Measurements from ENCODE around the gene ILKAP.

Gene ILKAP

DNA sequence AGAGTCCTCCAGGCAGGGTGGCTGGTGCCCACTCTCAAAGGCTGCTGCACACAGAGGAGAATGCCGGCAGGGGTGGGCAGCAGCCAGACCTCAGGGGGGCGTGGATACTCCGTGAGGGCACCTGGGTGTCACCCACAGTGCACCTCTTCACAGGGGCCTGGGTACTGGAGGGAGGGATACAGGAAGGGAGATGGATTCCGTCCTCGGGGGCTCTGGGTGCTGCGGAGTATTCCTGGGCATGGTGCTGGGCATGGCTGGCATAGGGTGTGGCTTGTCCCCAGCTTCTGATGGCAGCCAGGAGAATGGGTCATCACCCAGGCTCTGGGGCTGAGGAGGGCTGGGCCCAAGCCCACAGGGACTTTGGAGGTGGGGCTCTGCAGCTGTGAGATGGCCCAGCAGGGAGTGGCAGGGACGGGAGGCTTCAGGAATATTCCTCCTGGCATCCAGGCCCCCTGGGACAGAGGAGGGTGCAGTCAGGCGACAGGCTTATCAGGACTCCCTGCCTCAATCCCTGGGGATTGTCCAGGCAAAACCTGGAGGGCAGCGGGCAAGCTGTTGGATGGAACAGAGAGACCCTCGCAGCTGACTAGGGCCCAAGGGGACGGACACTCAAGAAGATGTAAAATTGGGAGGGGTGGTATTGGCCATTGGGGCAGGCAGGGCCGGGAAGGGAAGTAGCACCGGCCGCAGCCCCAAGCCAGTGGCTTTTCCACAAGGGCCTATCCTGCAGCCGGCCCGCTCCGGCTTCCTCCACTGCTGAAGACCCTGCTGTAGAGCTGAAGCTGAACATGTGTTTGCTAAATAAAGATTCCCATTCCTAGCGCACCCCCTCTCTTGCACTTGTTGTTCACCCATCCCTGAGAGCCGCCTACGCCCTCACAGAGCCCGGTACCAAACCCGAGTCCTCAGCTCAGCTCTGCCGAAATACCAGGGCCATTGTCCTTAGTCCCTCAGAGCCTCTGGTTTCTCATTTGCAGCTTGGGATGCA lies 70.7 kb downstream of the ILKAP start:
- Mint-ChIP-seq H3K4me3 (no peak overlapping the region), H3K27me3 (peaks cover 0 to 8% of the 10 kb centered on the region in 2 donors), H3K9me3 (no peaks in the 10 kb centered on the region), H3K4me1 (ENCODE audit: low read depth in 2 of 2) (no peaks in the 10 kb centered on the region), H3K36me3 (ENCODE audit: insufficient read depth) (no peaks in the 10 kb centered on the region), H3K27ac (peak overlapping the region in 1 of 2 donors; percentile 32)
- no peak for ATAC-seq (replicated peaks)
- no peak for DNase-seq

DNA sequence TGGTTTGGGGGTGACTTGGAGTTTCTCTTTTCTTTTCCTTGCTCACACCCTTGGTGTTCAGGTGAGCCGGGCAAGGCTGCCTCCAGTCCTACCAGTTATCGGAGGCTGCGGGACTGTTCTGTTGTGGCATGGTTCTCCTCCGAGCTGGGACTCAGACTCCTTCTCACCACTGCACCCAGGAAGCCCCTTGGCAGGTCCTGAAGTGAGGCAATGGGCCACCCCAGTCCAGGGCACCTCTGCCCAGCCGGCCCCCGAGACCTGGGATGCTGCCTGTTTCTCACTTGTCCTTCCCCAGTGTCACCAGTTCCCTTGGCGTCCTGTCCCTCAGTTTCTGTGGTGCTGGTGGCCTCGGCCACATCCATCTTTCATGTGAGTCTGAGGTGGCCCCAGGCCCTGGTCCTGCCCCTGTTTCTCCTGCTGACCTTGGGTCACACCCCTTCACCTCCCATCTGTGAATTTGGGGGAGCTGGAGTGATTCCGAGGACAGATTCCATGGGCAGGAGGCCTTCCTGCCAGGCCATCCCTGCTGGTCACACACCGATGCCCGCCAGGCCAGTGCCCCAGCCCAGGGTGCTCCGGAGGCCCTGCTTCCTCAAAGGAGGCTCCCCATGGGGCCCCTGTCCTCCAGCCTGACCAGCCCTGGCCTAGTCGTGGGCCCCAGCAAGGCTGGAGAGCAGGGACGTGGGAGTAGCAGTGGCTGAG lies 71.6 kb downstream of the ILKAP start:
- peaks cover 0 to 8% of the 10 kb centered on the region in 2 donors for H3K27me3 Mint-ChIP-seq
- H3K9me3 Mint-ChIP-seq = no peaks in the 10 kb centered on the region
- no peaks in the 10 kb centered on the region for H3K4me1 Mint-ChIP-seq (ENCODE audit: low read depth in 2 of 2)
- H3K27ac Mint-ChIP-seq = peak overlapping the region in 1 of 2 donors; percentile 32
- no peak overlapping the region for H3K4me3 Mint-ChIP-seq
- no peaks in the 10 kb centered on the region for H3K36me3 Mint-ChIP-seq (ENCODE audit: insufficient read depth)
- ATAC-seq (replicated peaks) (no peak), DNase-seq (no peak)

GRCh38 chr2:238130696-238131628 lies 72.5 kb downstream of the ILKAP start:
- no peak overlapping the region for H3K4me3 Mint-ChIP-seq
- H3K27me3 Mint-ChIP-seq = peaks cover 0 to 8% of the 10 kb centered on the region in 2 donors
- H3K27ac Mint-ChIP-seq = no peak overlapping the region
- DNase-seq (no peak), ATAC-seq (replicated peaks) (no peak)
- no peaks in the 10 kb centered on the region for H3K36me3 Mint-ChIP-seq (ENCODE audit: insufficient read depth)
- no peaks in the 10 kb centered on the region for H3K4me1 Mint-ChIP-seq (ENCODE audit: low read depth in 2 of 2)
- no peaks in the 10 kb centered on the region for H3K9me3 Mint-ChIP-seq

DNA sequence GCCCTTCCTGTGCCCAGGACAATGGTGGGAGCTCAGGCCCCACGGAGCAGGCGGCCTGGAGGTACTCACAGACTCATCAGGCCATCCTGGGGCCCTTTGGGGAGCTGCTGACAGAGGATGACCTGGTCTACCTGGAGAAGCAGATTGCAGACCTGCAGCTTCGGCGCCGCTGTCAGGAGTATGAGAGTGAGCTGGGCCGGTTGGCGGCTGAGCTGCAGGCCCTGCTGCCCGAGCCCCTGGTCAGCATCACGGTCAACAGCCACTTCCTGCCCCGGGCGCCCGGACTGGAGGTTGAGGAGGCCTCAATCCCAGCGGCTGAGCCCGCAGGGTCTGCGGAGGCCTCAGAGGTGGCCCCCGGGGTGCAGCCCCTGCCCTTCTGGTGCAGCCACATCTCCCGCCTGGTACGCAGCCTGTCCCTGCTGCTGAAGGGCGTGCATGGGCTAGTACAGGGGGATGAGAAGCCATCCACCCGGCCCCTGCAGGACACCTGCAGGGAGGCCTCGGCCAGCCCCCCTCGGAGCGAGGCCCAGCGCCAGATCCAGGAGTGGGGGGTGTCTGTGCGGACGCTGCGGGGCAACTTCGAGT lies 73.3 kb downstream of the ILKAP start:
- no peaks in the 10 kb centered on the region for H3K4me1 Mint-ChIP-seq (ENCODE audit: low read depth in 2 of 2)
- H3K9me3 Mint-ChIP-seq = no peaks in the 10 kb centered on the region
- DNase-seq = no peak
- H3K27me3 Mint-ChIP-seq = peaks cover 0 to 8% of the 10 kb centered on the region in 2 donors
- H3K27ac Mint-ChIP-seq = no peak overlapping the region
- no peaks in the 10 kb centered on the region for H3K36me3 Mint-ChIP-seq (ENCODE audit: insufficient read depth)
- H3K4me3 Mint-ChIP-seq = no peak overlapping the region
- no peak for ATAC-seq (replicated peaks)

- Mint-ChIP-seq H3K4me1 (ENCODE audit: low read depth in 2 of 2) (no peaks in the 10 kb centered on the region), H3K36me3 (ENCODE audit: insufficient read depth) (no peaks in the 10 kb centered on the region), H3K27ac (no peak overlapping the region), H3K4me3 (no peak overlapping the region), H3K9me3 (no peaks in the 10 kb centered on the region), H3K27me3 (peaks cover 0 to 8% of the 10 kb centered on the region in 2 donors)
- DNase-seq = no peak
- no peak for ATAC-seq (replicated peaks)
Observed at GRCh38 chr2:238129166-238130010, 74.1 kb downstream of the ILKAP start.

DNA sequence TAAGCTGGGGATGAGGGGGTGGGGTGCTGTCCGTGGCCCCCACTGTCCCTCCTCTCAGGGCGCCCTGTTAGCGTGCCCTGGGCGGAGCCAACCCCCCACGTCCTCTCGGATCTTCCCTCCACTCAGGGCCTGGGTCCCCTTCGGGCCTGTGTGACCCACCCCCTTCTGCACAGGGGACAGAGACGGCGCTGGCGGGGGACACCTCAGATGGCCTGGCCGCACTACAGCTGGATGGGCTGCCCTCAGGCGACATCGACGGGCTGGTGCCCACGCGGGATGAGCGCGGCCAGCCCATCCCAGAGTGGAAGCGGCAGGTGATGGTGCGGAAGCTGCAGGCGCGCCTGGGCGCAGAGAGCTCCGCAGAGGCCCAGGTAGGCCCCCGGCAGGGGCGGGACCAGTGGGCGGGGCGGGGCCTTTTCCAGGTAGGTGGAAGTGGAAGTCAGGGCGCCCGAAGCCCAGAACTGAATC lies 74.9 kb downstream of the ILKAP start:
- H3K4me1 Mint-ChIP-seq (ENCODE audit: low read depth in 2 of 2) = no peaks in the 10 kb centered on the region
- H3K9me3 Mint-ChIP-seq = no peaks in the 10 kb centered on the region
- H3K36me3 Mint-ChIP-seq (ENCODE audit: insufficient read depth) = no peaks in the 10 kb centered on the region
- DNase-seq (no peak), ATAC-seq (replicated peaks) (no peak)
- H3K4me3 Mint-ChIP-seq = no peak overlapping the region
- H3K27me3 Mint-ChIP-seq = peaks cover 0 to 2% of the 10 kb centered on the region in 2 donors
- no peak overlapping the region for H3K27ac Mint-ChIP-seq

- H3K4me1 Mint-ChIP-seq (ENCODE audit: low read depth in 2 of 2) = no peaks in the 10 kb centered on the region
- H3K4me3 Mint-ChIP-seq = no peak overlapping the region
- no peak for DNase-seq
- H3K9me3 Mint-ChIP-seq = no peaks in the 10 kb centered on the region
- no peak overlapping the region for H3K27ac Mint-ChIP-seq
- no peaks in the 10 kb centered on the region for H3K27me3 Mint-ChIP-seq
- no peak for ATAC-seq (replicated peaks)
- H3K36me3 Mint-ChIP-seq (ENCODE audit: insufficient read depth) = no peaks in the 10 kb centered on the region
Observed at GRCh38 chr2:238128061-238128440, 75.4 kb downstream of the ILKAP start.

DNA sequence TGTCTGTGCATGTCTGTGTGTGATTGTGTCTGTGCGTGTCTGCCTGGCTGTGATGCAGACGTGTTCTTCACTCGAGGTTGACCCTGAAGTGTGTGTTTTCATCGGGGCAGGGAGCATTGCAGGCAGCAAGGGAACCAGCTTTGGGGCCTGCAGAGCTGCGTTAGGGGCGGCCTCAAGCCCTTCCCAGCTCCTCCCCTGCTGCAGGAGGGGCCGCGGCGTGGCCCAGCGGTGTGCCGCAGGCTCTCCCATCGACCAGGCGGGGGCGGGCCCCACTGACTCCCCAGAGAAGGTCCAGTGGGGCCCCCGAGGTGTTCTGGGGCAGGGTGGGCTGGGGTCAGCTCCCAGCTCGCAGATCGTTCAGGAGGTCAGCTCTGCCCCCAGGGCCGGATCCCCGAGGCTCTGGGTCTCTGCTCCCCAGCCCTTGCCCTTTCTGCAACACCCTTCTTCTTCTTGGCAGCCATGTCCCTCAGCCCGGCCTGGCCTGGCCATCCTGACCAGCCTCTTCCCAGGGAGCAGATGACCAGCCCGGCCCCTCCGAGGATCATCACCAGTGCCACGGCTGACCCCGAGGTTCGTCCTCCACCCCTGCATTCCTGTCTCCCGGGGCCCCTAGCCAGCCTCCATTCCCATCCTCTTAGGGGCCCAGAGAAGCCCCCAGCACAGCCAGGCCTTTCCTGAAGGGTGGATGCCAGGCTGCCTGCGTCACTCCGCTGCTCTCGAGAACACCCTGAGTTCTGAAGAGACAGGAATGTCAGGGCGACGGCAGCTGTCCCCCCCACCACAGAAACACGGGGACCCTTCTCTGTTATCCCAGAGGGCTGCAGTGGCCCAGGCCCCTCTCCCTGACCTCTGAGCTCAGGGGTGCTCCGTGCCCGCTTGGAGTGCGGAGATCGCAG lies 76.1 kb downstream of the ILKAP start:
- Mint-ChIP-seq H3K27ac (no peak overlapping the region), H3K4me1 (ENCODE audit: low read depth in 2 of 2) (no peaks in the 10 kb centered on the region), H3K36me3 (ENCODE audit: insufficient read depth) (no peaks in the 10 kb centered on the region), H3K4me3 (no peak overlapping the region), H3K27me3 (no peaks in the 10 kb centered on the region), H3K9me3 (no peaks in the 10 kb centered on the region)
- DNase-seq (no peak), ATAC-seq (replicated peaks) (peak; percentile 68)

DNA sequence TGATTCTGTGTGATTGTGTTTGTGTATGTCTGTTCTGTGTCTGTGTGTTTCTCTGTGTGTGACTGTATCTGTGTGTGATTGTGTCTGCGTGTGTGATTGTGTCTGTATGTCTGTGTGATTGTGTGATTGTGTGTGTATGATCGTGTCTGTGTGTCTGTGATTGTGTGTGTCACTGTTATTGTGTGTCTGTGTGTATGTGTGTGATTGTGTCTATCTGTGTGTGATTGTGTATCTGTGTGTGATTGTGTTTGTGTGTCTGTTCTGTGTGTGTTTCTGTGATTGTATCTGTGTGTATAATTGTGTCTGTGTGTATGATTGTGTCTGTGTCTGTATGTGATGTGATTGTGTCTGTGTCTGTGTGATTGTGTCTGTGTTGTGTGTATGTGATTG lies 76.7 kb downstream of the ILKAP start:
- Mint-ChIP-seq H3K27me3 (no peaks in the 10 kb centered on the region), H3K4me3 (no peak overlapping the region), H3K27ac (no peak overlapping the region), H3K4me1 (ENCODE audit: low read depth in 2 of 2) (no peaks in the 10 kb centered on the region), H3K36me3 (ENCODE audit: insufficient read depth) (no peaks in the 10 kb centered on the region), H3K9me3 (no peaks in the 10 kb centered on the region)
- DNase-seq = no peak
- ATAC-seq (replicated peaks) = no peak

DNA sequence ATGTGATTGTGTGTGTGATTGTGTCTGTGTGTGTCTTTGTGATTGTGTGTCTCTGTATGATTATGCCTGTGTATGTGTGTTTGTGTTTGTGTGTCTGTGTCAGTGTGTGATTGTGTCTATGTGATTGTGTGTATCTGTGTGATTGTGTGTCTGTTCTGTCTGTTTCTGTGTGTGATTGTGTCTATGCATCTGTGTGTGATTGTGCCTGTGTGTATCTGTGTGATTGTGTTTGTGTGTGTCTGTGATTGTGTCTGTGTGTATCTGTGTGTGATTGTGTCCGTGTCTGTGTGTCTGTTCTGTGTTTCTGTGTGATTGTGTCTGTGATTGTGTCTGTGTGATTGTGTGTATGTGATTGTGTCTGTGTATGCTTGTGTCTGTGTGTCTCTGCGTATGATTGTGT lies 77.2 kb downstream of the ILKAP start:
- no peaks in the 10 kb centered on the region for H3K4me1 Mint-ChIP-seq (ENCODE audit: low read depth in 2 of 2)
- H3K27ac Mint-ChIP-seq = no peak overlapping the region
- DNase-seq = no peak
- H3K36me3 Mint-ChIP-seq (ENCODE audit: insufficient read depth) = no peaks in the 10 kb centered on the region
- no peaks in the 10 kb centered on the region for H3K27me3 Mint-ChIP-seq
- no peak for ATAC-seq (replicated peaks)
- no peak overlapping the region for H3K4me3 Mint-ChIP-seq
- H3K9me3 Mint-ChIP-seq = no peaks in the 10 kb centered on the region

DNA sequence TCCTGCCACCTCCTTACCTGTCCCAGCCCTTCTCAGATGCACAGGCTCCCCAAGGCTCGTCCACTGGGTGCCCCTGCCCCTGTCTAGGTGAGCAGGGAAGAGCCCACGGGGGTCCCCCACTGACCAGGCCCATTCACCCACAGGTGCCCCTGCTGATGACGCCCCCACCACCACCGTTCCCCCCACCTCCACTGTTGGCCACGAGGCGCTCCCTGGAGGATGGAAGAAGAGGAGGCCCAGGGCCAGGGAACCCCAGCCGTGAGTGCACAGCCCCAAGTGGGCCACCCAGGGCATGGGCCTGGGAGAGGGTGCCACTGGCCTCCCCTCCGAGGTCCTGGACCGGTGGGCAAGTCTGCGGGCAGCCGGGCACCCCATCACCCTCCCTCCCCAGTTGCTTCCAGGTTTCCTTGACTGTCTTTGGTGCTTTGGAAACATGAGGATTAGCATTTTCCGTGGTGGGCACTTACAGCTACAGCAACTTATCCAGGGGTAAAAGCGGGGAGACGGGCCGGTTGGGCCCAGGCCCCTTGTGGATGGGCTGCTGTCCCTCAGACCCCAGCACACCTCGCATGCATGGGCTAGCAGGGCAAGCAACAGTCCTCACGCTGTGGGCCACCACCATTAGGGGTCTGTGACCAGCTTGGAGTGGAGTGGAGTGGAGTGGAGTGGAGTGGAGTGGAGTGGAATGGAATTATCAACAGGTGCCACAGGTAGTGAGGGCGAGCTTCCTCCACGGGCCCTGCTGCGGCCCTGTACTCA lies 78.2 kb downstream of the ILKAP start:
- H3K4me3 Mint-ChIP-seq = no peak overlapping the region
- ATAC-seq (replicated peaks) = no peak
- H3K36me3 Mint-ChIP-seq (ENCODE audit: insufficient read depth) = no peaks in the 10 kb centered on the region

More for the DNA sequence above, 78.2 kb downstream of the ILKAP start:
- Mint-ChIP-seq H3K27ac (no peak overlapping the region), H3K27me3 (no peaks in the 10 kb centered on the region), H3K4me1 (ENCODE audit: low read depth in 2 of 2) (no peaks in the 10 kb centered on the region), H3K9me3 (no peaks in the 10 kb centered on the region)
- DNase-seq = no peak

All from effector memory CD8-positive, alpha-beta T cell (primary cell).